H9 (cell line): ENCODE results near the gene AS3MT. TPM values are rescaled to one million over a fixed set of nuclear protein-coding genes. Genes with fewer than 3 reads are reported as not detected.
A peak's percentile ranks its signal among the peaks of the same experiment; 100 is the strongest.

Experiments
- DNase-seq: peaks from one replicate; pipeline ENCODE4 v3.0.0-alpha.2; 2017
- H2AFZ ChIP-seq: one replicate; pipeline ENCODE4 v1.6.1; 2013; ENCODE audit warnings: mild to moderate bottlenecking, low read length, control low read depth, moderate library complexity
- H2AK5ac ChIP-seq: 2 replicates; pipeline ENCODE4 v1.6.1; 2013; ENCODE audit warnings: low read length, control low read depth, mixed read lengths; ENCODE audit not compliant: insufficient read length
- H2BK120ac ChIP-seq: one replicate; pipeline ENCODE4 v1.6.1; 2013; ENCODE audit warnings: low read depth, mild to moderate bottlenecking, low read length, control low read depth, inconsistent platforms; ENCODE audit not compliant: poor library complexity, severe bottlenecking
- H2BK12ac ChIP-seq: 2 replicates; pipeline ENCODE4 v1.6.1; 2013; ENCODE audit warnings: low read length, control low read depth, mixed read lengths, low read depth; ENCODE audit not compliant: insufficient read length
- H2BK15ac ChIP-seq: 2 replicates; pipeline ENCODE4 v1.6.1; 2013; ENCODE audit warnings: low read depth, low read length, control low read depth
- H2BK20ac ChIP-seq: one replicate; pipeline ENCODE4 v1.6.1; 2013; ENCODE audit warnings: low read depth, mild to moderate bottlenecking, low read length, control low read depth, inconsistent platforms; ENCODE audit not compliant: poor library complexity, severe bottlenecking
- H2BK5ac ChIP-seq: 2 replicates; pipeline ENCODE4 v1.6.1; 2013; ENCODE audit warnings: low read length, control low read depth, mixed read lengths; ENCODE audit not compliant: insufficient read length
- H3K14ac ChIP-seq: 2 replicates; pipeline ENCODE4 v1.6.1; 2013; ENCODE audit warnings: low read length, control low read depth; ENCODE audit not compliant: insufficient read depth
- H3K18ac ChIP-seq: 2 replicates; pipeline ENCODE4 v1.6.1; 2013; ENCODE audit warnings: low read depth, mild to moderate bottlenecking, mixed read lengths, low read length, control low read depth; ENCODE audit not compliant: insufficient read length
- H3K23ac ChIP-seq: 2 replicates; pipeline ENCODE4 v1.6.1; 2013; ENCODE audit warnings: low read length, control low read depth, mixed read lengths, low read depth; ENCODE audit not compliant: insufficient read length
- H3K23me2 ChIP-seq: 2 replicates; pipeline ENCODE4 v1.6.1; 2013; ENCODE audit warnings: low read depth, mild to moderate bottlenecking, mixed read lengths, low read length, control low read depth; ENCODE audit not compliant: insufficient read length, poor library complexity, severe bottlenecking
- H3K27ac ChIP-seq: 2 replicates; pipeline ENCODE4 v1.5.1; 2013; ENCODE audit warnings: low read length, control low read depth, mixed read lengths, low read depth; ENCODE audit not compliant: insufficient read length
- H3K27me3 ChIP-seq: 2 replicates; pipeline ENCODE4 v1.6.1; 2013; ENCODE audit warnings: low read length, control low read depth, inconsistent platforms; ENCODE audit not compliant: insufficient read depth
- H3K4ac ChIP-seq: 2 replicates; pipeline ENCODE4 v1.6.1; 2013; ENCODE audit warnings: low read depth, mild to moderate bottlenecking, control low read depth, inconsistent platforms, low read length, moderate library complexity
- H3K4me1 ChIP-seq: 2 replicates; pipeline ENCODE4 v1.6.1; 2013; ENCODE audit warnings: low read length, control low read depth, inconsistent platforms; ENCODE audit not compliant: insufficient read depth
- H3K4me2 ChIP-seq: 2 replicates; pipeline ENCODE4 v1.6.1; 2013; ENCODE audit warnings: low read length, control low read depth, mixed read lengths; ENCODE audit not compliant: insufficient read length, insufficient read depth
- H3K56ac ChIP-seq: 2 replicates; pipeline ENCODE4 v1.6.1; 2013; ENCODE audit warnings: low read depth, mild to moderate bottlenecking, mixed read lengths, low read length, control low read depth; ENCODE audit not compliant: insufficient read length
- H3K79me1 ChIP-seq: 2 replicates; pipeline ENCODE4 v1.6.1; 2013; ENCODE audit warnings: low read depth, mild to moderate bottlenecking, moderate library complexity, low read length, control low read depth, inconsistent platforms; ENCODE audit not compliant: insufficient read depth, poor library complexity, severe bottlenecking
- H3K79me2 ChIP-seq: 2 replicates; pipeline ENCODE4 v1.6.1; 2013; ENCODE audit warnings: low read length, control low read depth, inconsistent platforms; ENCODE audit not compliant: insufficient read depth
- H3K9ac ChIP-seq: 2 replicates; pipeline ENCODE4 v1.6.1; 2013; ENCODE audit warnings: low read length, control low read depth, mixed read lengths; ENCODE audit not compliant: insufficient read length; ENCODE audit errors: extremely low read depth
- H3K9me3 ChIP-seq: one replicate; pipeline ENCODE4 v1.6.1; 2013; ENCODE audit warnings: low read depth, low read length, inconsistent platforms; ENCODE audit not compliant: control insufficient read depth
- H3T11ph ChIP-seq: one replicate; pipeline ENCODE4 v1.6.1; 2013; ENCODE audit warnings: mild to moderate bottlenecking, low read length, control low read depth, inconsistent platforms
- H4K20me1 ChIP-seq: one replicate; pipeline ENCODE4 v1.6.1; 2013; ENCODE audit not compliant: control insufficient read depth, insufficient read length, insufficient read depth
- H4K5ac ChIP-seq: 2 replicates; pipeline ENCODE4 v1.6.1; 2013; ENCODE audit warnings: low read depth, mild to moderate bottlenecking, mixed read lengths, low read length, control low read depth; ENCODE audit not compliant: insufficient read length
- H4K8ac ChIP-seq: replicated peaks from 2 replicates; pipeline ENCODE4 v1.6.1; 2013; ENCODE audit warnings: low read length, control low read depth, mixed read lengths, low read depth; ENCODE audit not compliant: insufficient read length
- H4K91ac ChIP-seq: 2 replicates; pipeline ENCODE4 v1.6.1; 2013; ENCODE audit warnings: low read depth, mild to moderate bottlenecking, moderate library complexity, mixed read lengths, low read length, control low read depth; ENCODE audit not compliant: insufficient read length
- H3K27ac Mint-ChIP-seq, 3 experiments: 2 replicates in 2 of 3; 3 replicates in 1 of 3; pipeline ENCODE4 v1.8.0; 2020 to 2021; ENCODE audit warnings: mixed read lengths in 3 of 3, mild to moderate bottlenecking in 1 of 3, moderate library complexity in 1 of 3
- H3K27me3 Mint-ChIP-seq: 2 replicates; pipeline ENCODE4 v1.8.0; 2021; ENCODE audit warnings: low read depth, mild to moderate bottlenecking, moderate library complexity, mixed read lengths
- H3K36me3 Mint-ChIP-seq, 3 experiments: 2 replicates in 2 of 3; 3 replicates in 1 of 3; pipeline ENCODE4 v1.8.0; 2020 to 2021; ENCODE audit warnings: low read depth in 3 of 3, mixed read lengths in 3 of 3; ENCODE audit not compliant: insufficient read depth in 1 of 3
- H3K4me1 Mint-ChIP-seq, 2 experiments: 2 replicates each; pipeline ENCODE4 v1.8.0; 2020; ENCODE audit warnings: mixed read lengths in 2 of 2
- H3K4me3 Mint-ChIP-seq, 2 experiments: 2 replicates in 1 of 2; 3 replicates in 1 of 2; pipeline ENCODE4 v1.8.0; 2020 to 2021; ENCODE audit warnings: mild to moderate bottlenecking in 2 of 2, mixed read lengths in 2 of 2, moderate library complexity in 1 of 2
- H3K9me3 Mint-ChIP-seq, 2 experiments: 2 replicates in 1 of 2; 3 replicates in 1 of 2; pipeline ENCODE4 v1.8.0; 2020; ENCODE audit warnings: mild to moderate bottlenecking in 2 of 2, mixed read lengths in 2 of 2, moderate library complexity in 1 of 2
- WGBS: extraction: QIAGEN DNeasy Blood & Tissue Kit; methylation state at CpG from one replicate; pipeline ENCODE4 v1.1.7; 2013; ENCODE audit warnings: missing lambda C conversion rate, low lambda C conversion rate, mixed read lengths; ENCODE audit not compliant: insufficient read length; ENCODE audit errors: extremely low coverage; 5-methylcytosine and 5-hydroxymethylcytosine counted together
- total RNA-seq: library from RNA; stranded (reverse); gene quantifications from 2 replicates; pipeline ENCODE4 v1.2.1, GENCODE V29; 2021
- TF ChIP-seq, protein P1 (sequence below): fragments of 200-600 bp; sonication (generic); conservative IDR thresholded peaks from 3 replicates; pipeline ENCODE4 v1.8.0; 2021; ENCODE audit warnings: antibody characterized with exemption, mild to moderate bottlenecking

The AS3MT gene
- total RNA-seq, 1 experiment from 2014 or later: 16.4 TPM

DNA sequence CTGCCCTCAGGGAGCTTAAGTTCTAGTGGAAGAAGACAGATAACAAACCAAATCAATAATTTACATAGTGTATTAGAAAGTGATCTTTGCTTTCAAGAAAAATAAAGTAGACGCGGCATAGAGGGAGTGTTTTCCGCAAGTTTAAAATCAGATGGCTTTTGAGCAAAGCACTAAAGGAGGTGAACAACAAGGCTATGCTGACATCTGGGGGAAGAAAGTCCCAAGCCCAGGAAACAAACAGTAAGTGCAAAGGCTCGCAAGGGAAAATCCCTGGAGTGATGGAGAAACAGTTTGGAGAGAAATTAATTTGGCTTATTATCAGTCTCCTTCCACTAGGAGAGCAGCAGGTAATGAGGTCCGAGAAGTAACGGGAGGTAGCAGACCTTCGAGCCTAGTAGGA, 46.9 kb downstream of the AS3MT start:
- Histone ChIP-seq H2BK12ac (peak overlapping the region; percentile 93), H3K27me3 (peaks cover 6% of the 10 kb centered on the region; the same call in 1 of the 2 replicates), H3K4me1 (no peaks in the 10 kb centered on the region; the same call in 1 of the 2 replicates), H3K27ac (no peak overlapping the region), H3K79me1 (no peaks in the 10 kb centered on the region), H3K23me2 (peaks cover 21% of the 10 kb centered on the region), H4K5ac (no peak overlapping the region), H3K9ac (no peak overlapping the region), H2AK5ac (no peak overlapping the region), H3K23ac (no peak overlapping the region), H3K18ac (no peak overlapping the region), H3T11ph (no peak overlapping the region), H2BK20ac (no peak overlapping the region), H2BK5ac (no peak overlapping the region), H3K4ac (no peak overlapping the region), H3K14ac (no peak overlapping the region), H2BK120ac (no peak overlapping the region), H3K56ac (no peak overlapping the region), H3K4me2 (no peak overlapping the region), H4K20me1 (no peaks in the 10 kb centered on the region), H2AFZ (no peak overlapping the region), H2BK15ac (no peak overlapping the region), H4K8ac (no peak overlapping the region), H3K79me2 (no peaks in the 10 kb centered on the region), H3K9me3 (no peaks in the 10 kb centered on the region), H4K91ac (no peak overlapping the region)
- peaks cover 28% of the 10 kb centered on the region for H3K27me3 Mint-ChIP-seq
- no peaks in the 10 kb centered on the region; a peak in 1 of 5 replicates for H3K9me3 Mint-ChIP-seq
- no CpG with 5 or more reads among the region's 7 CpGs for WGBS
- H3K36me3 Mint-ChIP-seq: peaks cover 0 to 10% (median 4%) of the 10 kb centered on the region in 3 experiments; a peak in 1 of 7 replicates
- H3K4me3 Mint-ChIP-seq: peak overlapping the region; percentile 49 to 92
- peak; percentile 25 for DNase-seq
- TF ChIP-seq, protein P1, sequence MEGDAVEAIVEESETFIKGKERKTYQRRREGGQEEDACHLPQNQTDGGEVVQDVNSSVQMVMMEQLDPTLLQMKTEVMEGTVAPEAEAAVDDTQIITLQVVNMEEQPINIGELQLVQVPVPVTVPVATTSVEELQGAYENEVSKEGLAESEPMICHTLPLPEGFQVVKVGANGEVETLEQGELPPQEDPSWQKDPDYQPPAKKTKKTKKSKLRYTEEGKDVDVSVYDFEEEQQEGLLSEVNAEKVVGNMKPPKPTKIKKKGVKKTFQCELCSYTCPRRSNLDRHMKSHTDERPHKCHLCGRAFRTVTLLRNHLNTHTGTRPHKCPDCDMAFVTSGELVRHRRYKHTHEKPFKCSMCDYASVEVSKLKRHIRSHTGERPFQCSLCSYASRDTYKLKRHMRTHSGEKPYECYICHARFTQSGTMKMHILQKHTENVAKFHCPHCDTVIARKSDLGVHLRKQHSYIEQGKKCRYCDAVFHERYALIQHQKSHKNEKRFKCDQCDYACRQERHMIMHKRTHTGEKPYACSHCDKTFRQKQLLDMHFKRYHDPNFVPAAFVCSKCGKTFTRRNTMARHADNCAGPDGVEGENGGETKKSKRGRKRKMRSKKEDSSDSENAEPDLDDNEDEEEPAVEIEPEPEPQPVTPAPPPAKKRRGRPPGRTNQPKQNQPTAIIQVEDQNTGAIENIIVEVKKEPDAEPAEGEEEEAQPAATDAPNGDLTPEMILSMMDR: no peak
- H3K27ac Mint-ChIP-seq: no peak overlapping the region
- peaks cover 23 to 28% of the 10 kb centered on the region in 2 experiments for H3K4me1 Mint-ChIP-seq
